ENCODE results near the gene MS4A10. TPM values are rescaled to one million over a fixed set of nuclear protein-coding genes. Genes with fewer than 3 reads are reported as not detected.

MS4A10 gene
- total RNA-seq, 4 donors from 2014 or later: not detected

- no peak for TF ChIP-seq CTCF (IDR thresholded peaks at IDR 0.05; ENCODE audit: low read depth)
Observed at GRCh38 chr11:60831501-60832079, 46.5 kb downstream of the MS4A10 start.

- TF ChIP-seq CTCF (IDR thresholded peaks at IDR 0.05; ENCODE audit: low read depth): no peak
Observed at GRCh38 chr11:60834742-60835533, 49.8 kb downstream of the MS4A10 start.

GRCh38 chr11:60835534-60835846, 50.4 kb downstream of the MS4A10 start:
- TF ChIP-seq CTCF (IDR thresholded peaks at IDR 0.05; ENCODE audit: low read depth): no peak

GRCh38 chr11:60836866-60837515, 51.9 kb downstream of the MS4A10 start:
- TF ChIP-seq CTCF (IDR thresholded peaks at IDR 0.05; ENCODE audit: low read depth): no peak

GRCh38 chr11:60838132-60838531, 53.0 kb downstream of the MS4A10 start:
- no peak for TF ChIP-seq CTCF (IDR thresholded peaks at IDR 0.05; ENCODE audit: low read depth)

GRCh38 chr11:60840470-60841430, 55.6 kb downstream of the MS4A10 start:
- TF ChIP-seq CTCF (IDR thresholded peaks at IDR 0.05; ENCODE audit: low read depth): no peak

Data from subcutaneous adipose tissue (tissue), 4 donors.